Measurements from ENCODE around the gene SEPHS1.
"Not testable (repeated sequence)": the region's sequence is repeated elsewhere in the genome, so short reads cannot be mapped to it uniquely, and the experiment has no call there.

SEPHS1 gene

GRCh38 chr10:13388478-13389230 lies 40.6 kb upstream of the SEPHS1 start:
- TF ChIP-seq CTCF (IDR thresholded peaks at IDR 0.05; ENCODE audit: low read depth, low read length) = no peak
- no peak for DNase-seq (ENCODE audit: extremely low read depth, low read depth)

- TF ChIP-seq CTCF (IDR thresholded peaks at IDR 0.05; ENCODE audit: low read depth, low read length) = no peak
- no peak for DNase-seq (ENCODE audit: extremely low read depth, low read depth)
Measured at GRCh38 chr10:13386021-13386420, 37.9 kb upstream of the SEPHS1 start.

GRCh38 chr10:13383399-13383761 lies 35.3 kb upstream of the SEPHS1 start:
- DNase-seq (ENCODE audit: extremely low read depth, low read depth) = no peak
- no peak for TF ChIP-seq CTCF (IDR thresholded peaks at IDR 0.05; ENCODE audit: low read depth, low read length)

GRCh38 chr10:13382703-13383398 lies 34.8 kb upstream of the SEPHS1 start:
- no peak for DNase-seq (ENCODE audit: extremely low read depth, low read depth)
- TF ChIP-seq CTCF (IDR thresholded peaks at IDR 0.05; ENCODE audit: low read depth, low read length) = no peak

DNA sequence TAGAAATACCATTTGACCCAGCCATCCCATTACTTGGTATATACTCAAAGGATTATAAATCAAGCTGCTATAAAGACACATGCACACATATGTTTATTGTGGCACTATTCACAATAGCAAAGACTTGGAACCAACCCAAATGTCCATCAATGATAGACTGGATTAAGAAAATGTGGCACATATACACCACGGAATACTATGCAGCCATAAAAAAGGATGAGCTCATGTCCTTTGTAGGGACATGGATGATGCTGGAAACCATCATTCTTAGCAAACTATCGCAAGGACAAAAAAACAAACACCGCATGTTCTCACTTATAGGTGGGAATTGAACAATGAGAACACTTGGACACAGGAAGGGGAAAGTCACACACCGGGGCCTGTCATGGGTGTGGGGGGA lies 31.0 kb upstream of the SEPHS1 start:
- DNase-seq (ENCODE audit: extremely low read depth, low read depth) = not testable (repeated sequence)

DNA sequence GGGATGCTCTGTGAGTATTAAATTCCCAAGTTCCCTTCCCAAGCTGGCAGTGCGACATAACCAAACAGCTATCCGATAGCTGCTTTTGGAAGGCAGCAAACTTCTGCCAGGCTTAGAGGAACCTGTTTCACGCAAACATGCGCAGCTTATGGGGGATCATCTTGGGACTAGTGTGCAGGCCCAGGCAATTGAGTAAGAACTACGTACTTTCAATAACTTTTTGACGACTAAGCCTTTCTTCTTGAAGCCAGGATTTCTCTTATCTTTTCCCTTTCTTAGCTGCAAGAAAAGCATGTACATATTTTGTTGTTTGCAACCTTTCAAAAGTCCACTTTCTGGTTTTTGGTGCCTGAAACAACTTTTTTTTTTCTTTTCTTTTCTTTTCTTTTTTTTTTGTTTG lies 28.7 kb upstream of the SEPHS1 start:
- TF ChIP-seq CTCF (IDR thresholded peaks at IDR 0.05; ENCODE audit: low read depth, low read length) = no peak
- no peak for DNase-seq (ENCODE audit: extremely low read depth, low read depth)

DNA sequence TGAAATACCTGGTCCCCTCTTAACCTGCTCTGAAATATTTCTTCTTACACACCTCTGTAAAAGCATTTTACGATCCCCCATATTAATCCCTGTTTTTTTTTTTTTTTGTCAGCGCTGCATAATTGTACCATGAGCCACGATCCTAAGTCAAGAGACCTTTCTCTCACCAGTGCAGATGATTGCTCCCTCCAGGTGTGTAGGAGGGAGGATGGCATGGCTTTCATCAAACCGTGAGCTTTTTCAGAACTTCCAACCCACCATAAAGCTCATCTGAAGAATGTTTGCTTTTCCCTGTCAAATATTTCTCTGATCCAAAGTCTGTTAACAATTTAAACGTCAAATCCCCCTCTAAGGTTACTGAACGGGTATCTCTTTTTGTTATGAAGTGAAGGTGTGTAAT lies 28.2 kb upstream of the SEPHS1 start:
- no peak for DNase-seq (ENCODE audit: extremely low read depth, low read depth)
- TF ChIP-seq CTCF (IDR thresholded peaks at IDR 0.05; ENCODE audit: low read depth, low read length) = no peak

All from AG09319 (cell line).